ENCODE measurements around the gene TSPAN18.

- TF ChIP-seq POLR2A (IDR thresholded peaks at IDR 0.05) (no peak), CTCF (IDR thresholded peaks at IDR 0.05) (no peak), EP300 (IDR thresholded peaks at IDR 0.05) (no peak)
These were observed 221.4 kb downstream of the TSPAN18 start for GRCh38 chr11:44948155-44948554.

All from tibial nerve (tissue), 4 donors.